ENCODE data around the gene KYAT1.
"Not testable (repeated sequence)": the region's sequence is repeated elsewhere in the genome, so short reads cannot be mapped to it uniquely, and the experiment has no call there.

Gene KYAT1

GRCh38 chr9:128809831-128810230 lies 71.9 kb downstream of the KYAT1 start:
- no peak for DNase-seq

GRCh38 chr9:128809036-128809599 lies 72.6 kb downstream of the KYAT1 start:
- DNase-seq: no peak

- no peak for DNase-seq
These were observed 73.2 kb downstream of the KYAT1 start for GRCh38 chr9:128808543-128808942.

- DNase-seq: no peak
These were observed 73.9 kb downstream of the KYAT1 start for GRCh38 chr9:128807827-128808226.

GRCh38 chr9:128805661-128806060 lies 76.1 kb downstream of the KYAT1 start:
- DNase-seq: no peak

- DNase-seq: no peak
These were observed 79.3 kb downstream of the KYAT1 start for GRCh38 chr9:128802482-128802881.

GRCh38 chr9:128800061-128800460 lies 81.7 kb downstream of the KYAT1 start:
- DNase-seq: no peak

- DNase-seq: no peak
These were observed 82.9 kb downstream of the KYAT1 start for GRCh38 chr9:128798896-128799295.

- DNase-seq: not testable (repeated sequence)
These were observed 86.8 kb downstream of the KYAT1 start for GRCh38 chr9:128794961-128795360.

- DNase-seq: no peak
These were observed 88.6 kb downstream of the KYAT1 start for GRCh38 chr9:128792978-128793686.

- no peak for DNase-seq
These were observed 89.6 kb downstream of the KYAT1 start for GRCh38 chr9:128792134-128792533.

GRCh38 chr9:128790536-128790935 lies 91.2 kb downstream of the KYAT1 start:
- DNase-seq: no peak

GRCh38 chr9:128788445-128788844 lies 93.3 kb downstream of the KYAT1 start:
- no peak for DNase-seq

GRCh38 chr9:128787659-128788058 lies 94.1 kb downstream of the KYAT1 start:
- no peak for DNase-seq

GRCh38 chr9:128786681-128787601 lies 94.8 kb downstream of the KYAT1 start, which contains the start of gene TBC1D13:
TBC1D13 (plus strand) TSS chr9:128787253; CDS start chr9:128787354, 101 bp downstream.
- DNase-seq: peak; percentile 54

- no peak for DNase-seq
These were observed 96.3 kb downstream of the KYAT1 start for GRCh38 chr9:128785427-128785826.
